KOPT-K1 (cell line): ENCODE data around the gene SLC6A5.

Source experiments
- H3K27ac ChIP-seq: fragments of 200-600 bp; sonication (generic); 2 replicates; pipeline ENCODE4 v1.5.1; 2016; ENCODE audit warnings: antibody characterized with exemption, mild to moderate bottlenecking, low read depth, low read length; ENCODE audit not compliant: poor library complexity, severe bottlenecking
- H3K36me3 ChIP-seq: fragments of 200-600 bp; sonication (generic); 2 replicates; pipeline ENCODE4 v1.5.1; 2017; ENCODE audit warnings: antibody characterized with exemption, mild to moderate bottlenecking, low read length, moderate library complexity; ENCODE audit not compliant: insufficient read depth
- H3K9me3 ChIP-seq: fragments of 200-600 bp; sonication (generic); 2 replicates; pipeline ENCODE4 v1.5.1; 2017; ENCODE audit warnings: antibody characterized with exemption, low read length, mild to moderate bottlenecking; ENCODE audit not compliant: insufficient read depth, poor library complexity, severe bottlenecking

SLC6A5 gene

DNA sequence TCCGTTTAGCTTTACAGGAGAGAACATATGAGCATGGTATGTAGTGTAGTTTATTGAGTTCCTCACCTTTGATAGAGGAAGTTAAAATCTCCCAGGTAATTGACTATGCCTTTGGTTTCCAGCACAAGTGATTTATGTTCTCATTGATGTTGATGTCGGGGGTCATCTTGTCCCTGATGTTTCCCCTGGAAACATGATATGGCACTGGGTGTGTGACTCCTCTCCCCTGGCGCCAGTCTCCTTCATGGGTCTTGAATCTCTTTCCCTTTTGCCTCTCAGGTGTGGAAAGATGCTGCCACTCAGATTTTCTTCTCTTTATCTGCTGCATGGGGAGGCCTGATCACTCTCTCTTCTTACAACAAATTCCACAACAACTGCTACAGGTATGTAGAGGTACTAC lies 28.3 kb downstream of the SLC6A5 start:
- Histone ChIP-seq H3K27ac (no peak overlapping the region), H3K9me3 (no peaks in the 10 kb centered on the region), H3K36me3 (no peaks in the 10 kb centered on the region)

DNA sequence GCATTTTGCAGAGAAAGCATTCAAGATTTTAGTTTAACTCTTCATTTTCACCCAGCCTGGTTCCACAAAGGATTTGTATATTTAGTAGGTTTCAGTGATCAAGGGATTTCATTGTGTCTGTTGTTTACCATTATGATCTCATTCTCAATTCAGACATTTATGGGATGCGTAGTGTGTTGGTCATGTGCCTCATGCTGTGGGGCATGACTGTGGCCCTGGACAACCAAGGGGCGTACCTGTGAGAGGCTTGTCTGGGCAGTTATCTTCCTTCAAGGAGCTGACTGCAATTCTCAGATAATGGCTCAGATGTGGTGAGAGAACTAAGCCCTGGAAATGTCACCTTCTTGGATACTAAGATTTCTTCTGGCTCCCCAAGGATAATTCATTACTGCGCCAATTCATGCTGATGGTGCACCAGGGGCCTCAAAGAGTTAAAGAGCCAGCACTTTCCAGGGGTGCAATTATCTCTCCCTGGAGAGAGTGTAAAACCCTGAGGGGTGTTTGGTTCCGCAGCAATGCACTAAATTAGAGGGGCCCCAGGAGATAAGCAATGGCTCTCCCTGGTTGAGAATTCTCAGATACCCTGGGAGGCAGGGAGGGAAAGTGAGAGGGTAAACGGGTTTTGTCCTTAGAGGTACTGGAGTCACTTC lies 32.2 kb downstream of the SLC6A5 start:
- H3K27ac ChIP-seq = no peak overlapping the region
- H3K9me3 ChIP-seq = no peaks in the 10 kb centered on the region

DNA sequence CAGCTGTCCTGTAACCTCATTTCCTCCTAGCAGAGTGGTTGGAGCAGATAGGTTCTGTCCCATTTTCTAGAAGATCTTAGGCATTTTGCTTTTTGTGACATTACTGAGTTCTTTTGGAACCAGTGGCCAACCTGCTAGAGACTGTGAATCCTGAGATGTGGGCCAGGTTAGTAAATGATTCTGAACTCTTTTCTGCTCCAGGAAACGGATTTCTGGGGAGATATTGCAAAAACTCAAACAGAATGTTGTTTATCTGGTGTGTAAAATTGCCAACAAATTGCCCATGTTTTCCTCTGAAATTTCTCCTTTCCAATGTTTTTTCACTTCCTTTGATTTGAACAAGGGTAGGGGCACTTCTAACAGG lies 32.7 kb downstream of the SLC6A5 start:
- Histone ChIP-seq H3K27ac (no peak overlapping the region), H3K9me3 (no peaks in the 10 kb centered on the region), H3K36me3 (no peaks in the 10 kb centered on the region)

More for the DNA sequence above, 32.2 kb downstream of the SLC6A5 start:
- H3K36me3 ChIP-seq = no peaks in the 10 kb centered on the region

DNA sequence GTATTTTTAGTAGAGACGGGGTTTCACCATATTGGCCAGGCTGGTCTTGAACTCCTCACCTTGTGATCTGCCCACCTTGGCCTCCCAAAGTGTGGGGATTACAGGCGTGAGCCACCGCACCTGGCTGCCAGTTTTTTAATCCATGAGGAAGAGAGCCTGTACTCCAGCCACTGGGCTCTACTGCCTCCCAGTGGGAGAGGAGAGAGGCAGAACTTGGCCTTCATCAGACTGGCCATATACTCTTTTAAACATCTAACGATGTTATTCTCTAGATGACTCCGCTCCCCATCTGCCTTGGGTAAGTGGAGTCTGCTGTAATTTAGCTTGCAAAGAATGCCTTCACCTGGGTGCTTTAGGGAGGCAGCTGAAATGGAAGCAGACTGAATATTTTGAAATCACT lies 34.6 kb downstream of the SLC6A5 start:
- no peaks in the 10 kb centered on the region for H3K36me3 ChIP-seq
- H3K9me3 ChIP-seq = no peaks in the 10 kb centered on the region

DNA sequence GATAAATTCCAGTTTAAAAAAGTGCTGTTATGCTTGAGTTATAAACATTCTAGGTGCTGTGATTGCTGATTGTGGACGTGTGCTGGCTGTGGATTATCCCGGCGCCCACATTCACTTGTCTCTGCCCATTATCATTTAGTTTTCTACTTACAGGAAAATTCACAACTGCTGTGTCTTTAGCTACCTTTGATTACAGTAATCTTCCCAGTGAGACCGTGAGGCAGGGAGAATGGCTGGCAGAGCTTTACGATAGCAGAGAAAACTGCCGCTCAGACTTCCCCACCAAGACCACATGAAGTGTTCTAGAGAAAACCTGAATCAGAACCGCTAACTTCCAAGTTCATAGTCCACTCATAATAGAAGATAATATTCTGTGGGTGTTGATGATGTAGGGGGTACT lies 35.4 kb downstream of the SLC6A5 start:
- Histone ChIP-seq H3K36me3 (no peaks in the 10 kb centered on the region), H3K9me3 (no peaks in the 10 kb centered on the region), H3K27ac (no peak overlapping the region)

More for the DNA sequence above, 34.6 kb downstream of the SLC6A5 start:
- no peak overlapping the region for H3K27ac ChIP-seq

DNA sequence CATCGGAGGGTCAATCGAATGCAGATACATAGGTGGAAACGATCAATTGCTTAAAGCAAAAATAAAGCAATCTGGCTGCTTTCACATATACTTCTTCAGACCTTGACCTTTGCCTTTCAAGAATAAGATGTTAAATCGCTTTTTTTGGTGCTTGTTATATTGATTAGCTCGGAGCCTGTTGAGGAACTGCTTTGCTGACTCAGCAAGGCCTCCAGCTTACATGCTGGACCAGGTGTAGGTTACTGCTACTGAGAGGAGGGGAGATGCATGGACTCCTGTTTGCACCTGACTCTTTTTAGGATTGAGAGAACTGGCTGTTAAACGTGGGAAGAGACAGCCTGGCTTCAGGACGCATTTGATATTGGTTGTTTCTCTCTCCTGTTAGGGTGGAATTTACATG lies 38.7 kb downstream of the SLC6A5 start:
- no peaks in the 10 kb centered on the region for H3K9me3 ChIP-seq

DNA sequence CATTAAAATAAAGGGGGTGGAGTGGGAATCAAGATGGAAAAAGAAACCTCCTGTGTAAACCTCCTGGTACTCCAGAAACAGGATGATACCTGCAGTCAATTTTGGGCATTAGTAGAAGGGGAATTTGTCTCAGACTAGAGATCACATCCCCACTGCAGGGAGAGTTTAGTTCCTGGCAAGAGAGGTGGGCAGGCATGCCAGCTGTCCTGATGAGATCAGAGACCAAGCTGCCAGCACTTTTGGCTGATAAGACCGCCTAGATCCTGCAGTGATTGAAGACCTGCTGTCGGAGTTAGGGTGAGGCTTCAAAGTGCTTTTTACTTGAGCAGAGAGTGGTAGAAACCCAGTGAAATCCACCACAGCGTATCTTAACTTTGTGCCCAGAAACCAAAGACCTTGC lies 40.3 kb downstream of the SLC6A5 start:
- H3K27ac ChIP-seq = no peak overlapping the region
- H3K36me3 ChIP-seq = no peaks in the 10 kb centered on the region
- H3K9me3 ChIP-seq = no peaks in the 10 kb centered on the region

More for the DNA sequence above, 38.7 kb downstream of the SLC6A5 start:
- no peaks in the 10 kb centered on the region for H3K36me3 ChIP-seq
- H3K27ac ChIP-seq = no peak overlapping the region

DNA sequence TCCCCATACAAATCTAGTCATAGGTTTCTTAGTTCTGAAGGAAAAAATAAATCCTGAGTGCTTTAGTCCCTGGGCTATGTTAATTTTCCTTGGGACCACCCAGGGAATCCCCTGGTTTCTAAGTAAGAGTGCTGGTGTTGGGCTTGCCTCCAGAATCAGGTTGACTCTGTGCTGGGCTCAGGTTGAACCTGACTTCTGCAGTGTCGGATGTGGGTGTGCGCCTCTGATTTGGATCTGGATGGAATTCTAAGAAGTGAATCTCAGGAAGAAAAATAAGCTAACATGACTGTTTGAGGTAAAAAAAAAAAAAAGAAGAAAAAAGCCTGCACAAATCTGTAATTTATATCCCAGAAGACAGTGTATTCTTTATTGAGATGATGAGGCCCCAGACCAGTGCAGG lies 41.0 kb downstream of the SLC6A5 start:
- no peaks in the 10 kb centered on the region for H3K36me3 ChIP-seq
- H3K27ac ChIP-seq = no peak overlapping the region
- no peaks in the 10 kb centered on the region for H3K9me3 ChIP-seq

DNA sequence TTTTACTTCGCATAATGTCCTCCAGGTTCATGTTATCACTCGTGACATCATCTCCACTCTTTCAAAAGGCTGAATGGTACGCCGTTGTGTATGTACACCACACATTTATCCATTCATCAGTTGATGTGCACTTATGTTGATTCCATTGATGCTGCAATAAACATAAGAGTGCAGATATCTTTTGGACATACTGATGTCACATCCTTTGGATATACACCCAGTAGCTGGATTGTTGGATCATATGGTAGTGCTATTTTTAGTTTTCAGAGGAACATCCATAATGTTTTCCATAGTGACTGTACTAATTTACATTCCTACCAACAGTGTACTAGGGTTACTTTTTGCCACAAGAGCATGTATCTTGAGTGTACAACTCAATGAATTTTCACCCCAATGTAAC lies 45.0 kb downstream of the SLC6A5 start:
- no peaks in the 10 kb centered on the region for H3K36me3 ChIP-seq
- H3K27ac ChIP-seq = no peak overlapping the region
- no peaks in the 10 kb centered on the region for H3K9me3 ChIP-seq

DNA sequence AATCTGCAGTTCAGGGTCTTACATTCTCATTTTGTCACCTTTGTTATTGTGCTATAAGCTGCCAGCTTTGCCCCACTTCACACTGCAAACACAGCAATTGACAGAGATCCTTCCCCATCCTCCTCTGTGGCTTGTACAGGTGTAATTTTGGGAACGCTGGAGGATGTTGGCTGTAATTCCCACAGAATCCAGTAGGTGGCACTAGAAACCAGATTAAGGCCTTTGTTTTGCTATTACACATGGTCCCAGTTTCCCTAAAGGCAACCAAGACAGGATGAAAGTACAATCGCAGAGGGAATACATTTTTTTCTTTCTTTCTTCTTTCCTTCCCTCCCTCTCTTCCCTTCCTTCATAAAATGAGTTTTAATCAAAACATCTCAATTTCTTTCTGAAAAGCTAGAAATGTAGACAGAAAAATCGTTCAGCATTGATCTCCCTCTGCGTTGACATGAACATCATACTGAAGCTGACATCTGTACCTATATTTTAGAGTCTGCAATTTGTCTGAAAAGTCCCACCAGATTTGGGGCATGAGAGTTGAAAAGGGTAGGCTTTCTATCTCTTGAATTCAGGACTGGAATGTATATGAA lies 48.7 kb downstream of the SLC6A5 start:
- no peak overlapping the region for H3K27ac ChIP-seq
- no peaks in the 10 kb centered on the region for H3K9me3 ChIP-seq
- H3K36me3 ChIP-seq = no peaks in the 10 kb centered on the region

DNA sequence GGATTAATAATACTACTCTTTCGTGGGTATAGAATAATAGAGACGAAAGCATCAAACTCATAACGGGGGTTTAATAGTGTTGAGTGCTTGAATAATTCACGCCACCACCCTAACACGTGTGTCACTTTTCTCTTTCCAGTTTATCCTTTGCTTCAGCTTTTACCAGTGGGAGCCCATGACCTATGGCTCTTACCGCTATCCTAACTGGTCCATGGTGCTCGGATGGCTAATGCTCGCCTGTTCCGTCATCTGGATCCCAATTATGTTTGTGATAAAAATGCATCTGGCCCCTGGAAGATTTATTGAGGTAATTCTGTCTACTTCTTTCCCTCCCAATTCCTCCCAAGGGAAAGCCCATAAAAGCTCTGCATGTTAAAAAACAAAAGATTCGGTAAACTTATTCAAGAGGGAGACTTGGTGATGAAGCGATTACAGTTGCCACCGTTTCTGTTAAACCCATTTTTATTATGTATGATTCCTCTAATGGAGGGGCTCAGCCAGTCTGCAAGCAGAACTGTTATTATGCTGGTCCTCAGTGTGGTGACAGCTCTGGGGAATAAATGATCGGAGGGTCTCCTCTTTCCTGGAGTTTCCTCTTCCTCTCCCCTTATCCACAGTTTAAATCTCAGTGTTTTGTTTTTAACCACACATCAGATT lies 52.9 kb downstream of the SLC6A5 start:
- no peaks in the 10 kb centered on the region for H3K36me3 ChIP-seq
- H3K9me3 ChIP-seq = no peaks in the 10 kb centered on the region
- H3K27ac ChIP-seq = no peak overlapping the region

DNA sequence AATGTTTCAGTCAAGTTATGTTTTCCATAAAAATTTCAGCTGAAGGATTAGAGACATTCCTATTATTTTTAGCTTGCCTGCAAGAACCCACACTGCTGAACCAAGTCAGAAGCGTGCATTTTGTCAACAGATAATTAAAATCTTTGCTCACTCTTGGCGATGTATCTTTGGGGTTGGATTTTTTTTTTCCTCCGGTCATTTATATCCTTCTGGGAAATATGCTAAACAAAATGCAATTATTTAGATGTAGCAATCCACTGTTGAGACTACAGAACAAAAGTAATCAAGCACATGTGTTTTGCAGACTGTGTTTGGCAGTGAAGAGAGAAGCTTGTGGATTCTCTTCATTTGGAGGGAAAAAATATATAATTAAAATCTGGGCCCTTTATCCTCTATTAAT lies 54.6 kb downstream of the SLC6A5 start:
- Histone ChIP-seq H3K36me3 (no peaks in the 10 kb centered on the region), H3K9me3 (no peaks in the 10 kb centered on the region), H3K27ac (no peak overlapping the region)

DNA sequence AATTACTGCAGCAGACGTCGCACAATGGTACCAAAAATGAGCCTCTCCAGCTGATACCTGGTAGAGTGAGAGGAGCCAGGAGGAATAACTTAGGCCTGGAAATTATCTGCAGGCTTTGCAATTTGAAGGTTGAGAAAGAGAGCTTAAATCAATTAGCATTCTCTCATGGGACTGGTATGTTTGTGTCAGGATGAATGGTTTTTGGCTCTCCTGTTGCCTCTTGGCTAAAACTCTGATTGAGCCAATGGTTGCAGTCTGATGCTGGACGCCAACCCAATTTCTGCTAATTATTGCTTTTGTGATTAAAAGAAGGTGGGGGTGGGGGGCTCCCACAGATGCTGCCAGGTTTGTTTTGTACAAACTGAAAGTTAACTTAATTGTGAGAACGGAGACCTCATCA lies 57.5 kb downstream of the SLC6A5 start:
- Histone ChIP-seq H3K9me3 (no peaks in the 10 kb centered on the region), H3K27ac (no peak overlapping the region), H3K36me3 (no peaks in the 10 kb centered on the region)

DNA sequence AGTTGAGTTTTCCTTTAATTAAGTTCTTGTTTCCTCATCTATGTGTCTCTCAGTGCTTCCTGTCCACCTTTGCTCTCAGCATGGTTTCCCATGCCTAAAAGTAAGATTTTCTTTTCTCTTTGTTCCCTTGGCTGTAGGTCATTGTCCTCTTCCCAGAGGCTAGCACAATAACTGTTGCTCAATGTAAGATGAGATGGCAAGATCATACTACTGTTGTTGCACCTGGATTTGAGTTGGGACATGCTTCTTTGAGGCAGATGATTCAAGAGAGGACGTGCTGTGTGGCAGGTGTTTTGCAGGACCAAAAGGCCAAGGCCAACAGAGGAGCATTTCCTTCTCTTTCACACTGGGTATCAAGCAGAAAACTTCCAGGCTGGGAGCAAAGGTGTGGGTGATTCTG lies 58.7 kb downstream of the SLC6A5 start:
- Histone ChIP-seq H3K36me3 (no peaks in the 10 kb centered on the region), H3K9me3 (no peaks in the 10 kb centered on the region), H3K27ac (no peak overlapping the region)

DNA sequence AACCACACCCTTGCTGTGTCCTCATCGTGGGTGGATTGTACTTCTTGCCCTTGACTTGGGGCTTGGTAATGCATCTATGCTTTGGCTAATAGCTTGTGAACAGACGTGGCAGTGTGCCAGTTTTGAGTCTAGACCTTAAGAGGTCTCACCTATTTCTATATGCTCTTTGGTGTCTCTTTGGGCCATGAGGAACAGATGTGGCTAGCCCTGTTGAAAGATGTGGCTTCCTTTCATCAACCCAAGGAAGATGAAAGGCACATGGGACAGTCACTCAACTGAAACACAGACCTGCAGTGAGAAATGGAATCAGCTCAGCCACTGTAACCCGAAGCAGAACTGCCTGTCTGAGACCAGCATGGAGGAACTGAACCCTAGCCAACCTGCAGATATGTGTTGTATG lies 62.0 kb downstream of the SLC6A5 start:
- Histone ChIP-seq H3K9me3 (no peaks in the 10 kb centered on the region), H3K36me3 (no peaks in the 10 kb centered on the region), H3K27ac (no peak overlapping the region)

DNA sequence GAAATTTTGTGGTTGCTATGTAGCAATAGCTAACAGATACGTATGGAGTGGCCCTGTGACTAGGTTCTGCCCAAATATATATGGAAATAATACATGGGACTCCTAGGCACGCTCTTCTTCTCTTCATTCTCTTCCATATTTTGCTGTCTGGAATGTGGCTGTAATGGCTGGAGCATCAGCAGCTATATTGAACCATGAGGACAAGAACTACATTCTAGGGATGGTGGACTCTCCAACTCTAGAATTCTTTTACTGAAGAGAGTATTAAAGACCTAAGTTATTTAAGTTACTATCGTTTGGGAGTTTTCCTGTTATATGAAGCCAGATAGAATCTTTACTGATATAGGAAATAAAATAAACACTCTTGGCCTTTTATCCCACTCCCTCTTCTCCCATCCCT lies 62.4 kb downstream of the SLC6A5 start:
- no peaks in the 10 kb centered on the region for H3K36me3 ChIP-seq
- no peak overlapping the region for H3K27ac ChIP-seq
- no peaks in the 10 kb centered on the region for H3K9me3 ChIP-seq
